Esophagus (tissue), 2 donors: ENCODE data around the gene SPCS3. TPM values are rescaled to one million over a fixed set of nuclear protein-coding genes. Genes with fewer than 3 reads are reported as not detected.
"Not testable (repeated sequence)": the region's sequence is repeated elsewhere in the genome, so short reads cannot be mapped to it uniquely, and the experiment has no call there.

ENCODE experiments used
- H3K27ac ChIP-seq, 2 donors: one replicate each; pipeline ENCODE4 v1.5.1; 2013; ENCODE audit warnings: low read depth in 2 of 2, mild to moderate bottlenecking in 2 of 2, inconsistent platforms in 1 of 2, low read length in 1 of 2, moderate library complexity in 1 of 2
- H3K27me3 ChIP-seq, 2 donors: one replicate each; pipeline ENCODE4 v1.6.1; 2013; ENCODE audit warnings: low read length in 2 of 2, control low read depth in 1 of 2, mild to moderate bottlenecking in 1 of 2; ENCODE audit not compliant: insufficient read depth in 2 of 2, control insufficient read depth in 1 of 2
- H3K36me3 ChIP-seq, 2 donors: one replicate each; pipeline ENCODE4 v1.6.1; 2013; ENCODE audit warnings: low read length in 1 of 2; ENCODE audit not compliant: control insufficient read depth in 2 of 2, insufficient read depth in 2 of 2
- H3K4me1 ChIP-seq, 2 donors: one replicate each; pipeline ENCODE4 v1.6.1; 2013; ENCODE audit warnings: low read length in 1 of 2; ENCODE audit not compliant: control insufficient read depth in 2 of 2, insufficient read depth in 2 of 2
- H3K4me3 ChIP-seq, 2 donors: one replicate each; pipeline ENCODE4 v1.5.1; 2013; ENCODE audit warnings: low read length in 2 of 2, mild to moderate bottlenecking in 2 of 2, low read depth in 1 of 2, moderate library complexity in 1 of 2
- H3K9me3 ChIP-seq, 2 donors: one replicate each; pipeline ENCODE4 v1.6.1; 2013; ENCODE audit warnings: mild to moderate bottlenecking in 2 of 2, low read depth in 1 of 2, low read length in 1 of 2, moderate library complexity in 1 of 2; ENCODE audit not compliant: control insufficient read depth in 2 of 2, insufficient read depth in 1 of 2
- WGBS, 2 donors: extraction: QIAGEN DNeasy Blood & Tissue Kit; methylation state at CpG; one replicate each; pipeline ENCODE4 v1.1.7; 2013; 5-methylcytosine and 5-hydroxymethylcytosine counted together
- polyA plus RNA-seq, 2 donors: library from polyadenylated mRNA; stranded (reverse); fragments of 200-250 nt; gene quantifications; one replicate each; pipeline ENCODE4 v1.2.3, GENCODE V29; 2013
- donor health status: healthy with polysubstance abuse.
- donor health status: Bipolar disorder and iron deficiency.

The SPCS3 gene
- polyA plus RNA-seq = 10 to 100 TPM; 16.7 to 19.7 TPM

DNA sequence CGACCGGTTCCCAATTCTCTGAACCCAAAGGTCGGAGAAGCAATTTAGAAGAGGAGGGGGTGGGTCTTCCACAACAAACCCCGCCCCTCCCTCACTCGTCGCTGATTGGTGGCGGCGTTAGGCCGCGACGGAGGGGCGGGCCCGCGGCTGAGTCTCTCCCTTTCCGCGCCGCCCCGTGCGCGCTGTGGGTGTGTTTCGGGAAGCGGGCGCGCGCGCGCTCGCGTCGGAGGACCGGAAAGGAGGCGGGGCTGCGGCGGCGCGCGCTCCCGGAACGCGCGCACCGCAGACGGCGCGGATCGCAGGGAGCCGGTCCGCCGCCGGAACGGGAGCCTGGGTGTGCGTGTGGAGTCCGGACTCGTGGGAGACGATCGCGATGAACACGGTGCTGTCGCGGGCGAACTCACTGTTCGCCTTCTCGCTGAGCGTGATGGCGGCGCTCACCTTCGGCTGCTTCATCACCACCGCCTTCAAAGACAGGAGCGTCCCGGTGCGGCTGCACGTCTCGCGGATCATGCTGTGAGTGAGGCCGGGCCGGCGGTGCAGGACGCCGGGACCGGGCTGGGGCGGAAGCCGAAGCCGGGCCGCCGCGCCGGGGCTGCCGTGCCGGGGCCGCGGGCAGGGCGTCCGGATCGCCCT is at the start of gene SPCS3:
SPCS3 (plus strand) TSS at position 263 of the 636 bp plus-strand sequence; CDS start at position 374, 111 bp downstream.
- 0 to 1% methylated on average over 83 to 94 of the region's 94 CpGs for WGBS, 2 donors
- peak within 1 kb of the TSS; percentile 100 for H3K4me3 ChIP-seq
- H3K9me3 ChIP-seq = no peaks in the 10 kb centered on the region
- no peaks in the 10 kb centered on the region for H3K36me3 ChIP-seq
- H3K4me1 ChIP-seq = no peaks in the 10 kb centered on the region
- H3K27me3 ChIP-seq = no peaks in the 10 kb centered on the region
- peak within 1 kb of the TSS; percentile 99 for H3K27ac ChIP-seq

DNA sequence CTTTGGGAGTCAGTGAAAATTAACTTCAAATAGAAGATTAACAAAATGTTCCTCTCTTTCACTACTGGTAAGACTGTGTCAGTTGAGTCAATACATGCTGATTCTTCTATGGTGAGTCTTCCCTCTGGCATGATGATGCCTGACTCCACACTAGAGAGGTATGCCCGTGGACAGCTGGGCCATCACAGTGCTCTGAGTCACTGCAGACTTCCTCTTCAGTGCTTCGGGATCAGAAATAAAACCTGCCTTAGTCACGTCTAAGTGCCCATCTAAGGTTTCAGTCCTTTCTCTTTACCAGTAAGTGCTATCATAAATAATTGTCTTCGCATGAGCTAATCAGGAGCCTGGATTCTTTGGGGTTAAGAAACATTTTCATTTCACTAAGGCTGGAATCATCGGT is 49.1 kb upstream of the SPCS3 start:
- H3K4me1 ChIP-seq = peaks cover 0 to 2% of the 10 kb centered on the region in 2 donors
- no peaks in the 10 kb centered on the region for H3K27me3 ChIP-seq
- 46 to 53% methylated on average over 5 of the region's 5 CpGs for WGBS, 2 donors
- H3K27ac ChIP-seq = no peak overlapping the region
- H3K36me3 ChIP-seq = no peaks in the 10 kb centered on the region
- H3K4me3 ChIP-seq = no peak overlapping the region
- no peaks in the 10 kb centered on the region for H3K9me3 ChIP-seq

DNA sequence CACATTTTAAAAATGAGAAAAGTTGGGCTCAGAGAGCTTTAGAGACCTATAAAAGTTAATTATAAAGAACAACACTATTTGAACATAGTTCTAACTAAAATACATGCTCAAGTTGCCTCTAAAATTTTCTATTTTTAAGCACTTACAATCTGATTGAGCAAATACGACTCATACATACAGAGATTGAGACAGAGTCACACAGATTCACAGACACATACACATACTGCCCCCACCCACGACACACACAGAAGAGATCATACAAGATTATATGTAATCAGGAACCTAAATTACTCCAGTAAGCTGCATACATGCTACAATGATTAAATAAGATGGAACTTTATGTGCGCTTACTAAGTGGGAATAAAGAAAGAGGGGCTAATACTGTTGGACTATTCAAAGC is 48.0 kb upstream of the SPCS3 start:
- Histone ChIP-seq H3K36me3 (no peaks in the 10 kb centered on the region), H3K27me3 (no peaks in the 10 kb centered on the region), H3K9me3 (no peaks in the 10 kb centered on the region), H3K4me3 (no peak overlapping the region), H3K27ac (no peak overlapping the region), H3K4me1 (peaks cover 0 to 2% of the 10 kb centered on the region in 2 donors)
- WGBS, 2 donors = 79% methylated on average over 3 of the region's 3 CpGs

DNA sequence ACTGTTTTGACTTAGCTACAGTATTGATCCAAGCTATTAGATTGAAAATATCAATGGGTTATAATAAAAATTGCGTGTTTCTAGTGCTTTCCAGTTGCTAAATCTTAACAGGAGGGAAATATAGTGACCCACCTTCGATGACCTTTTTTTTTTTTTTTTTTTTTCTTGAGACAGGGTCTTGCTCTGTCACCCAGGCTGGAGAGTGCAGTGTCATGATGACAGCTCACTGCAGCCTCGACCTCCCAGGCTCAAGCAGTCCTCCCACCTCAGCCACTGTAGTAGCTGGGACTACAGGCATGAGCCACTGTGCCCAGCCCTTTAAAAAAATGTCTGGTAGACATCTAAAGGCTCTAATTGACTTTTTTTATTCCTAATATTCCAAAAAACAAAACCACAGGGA is 47.0 kb upstream of the SPCS3 start:
- Histone ChIP-seq H3K4me1 (peaks cover 0 to 2% of the 10 kb centered on the region in 2 donors), H3K27ac (no peak overlapping the region), H3K27me3 (no peaks in the 10 kb centered on the region), H3K36me3 (no peaks in the 10 kb centered on the region), H3K4me3 (no peak overlapping the region), H3K9me3 (no peaks in the 10 kb centered on the region)
- 62 to 68% methylated on average over 3 of the region's 3 CpGs for WGBS, 2 donors

DNA sequence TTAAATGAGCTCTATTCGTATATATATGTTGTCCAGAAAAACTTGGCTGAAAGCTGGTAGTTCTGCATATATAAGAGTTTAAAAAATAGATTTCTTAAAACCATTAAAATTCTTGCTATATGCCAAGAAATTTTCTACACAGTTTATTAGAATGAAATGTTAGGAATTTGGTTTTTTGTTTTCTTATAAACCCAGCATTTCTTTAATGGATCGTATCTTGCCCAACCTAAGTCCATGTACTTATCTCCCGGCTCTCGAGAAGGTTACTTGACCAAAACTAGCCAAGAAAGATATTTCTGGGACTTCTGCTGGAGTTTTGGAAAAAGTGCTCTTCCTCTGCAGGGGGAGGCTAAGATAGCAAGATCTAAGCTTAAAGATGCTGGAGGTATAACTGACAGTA is 46.0 kb upstream of the SPCS3 start:
- Histone ChIP-seq H3K9me3 (no peaks in the 10 kb centered on the region), H3K27me3 (no peaks in the 10 kb centered on the region), H3K4me1 (peaks cover 0 to 2% of the 10 kb centered on the region in 2 donors), H3K36me3 (no peaks in the 10 kb centered on the region), H3K27ac (no peak overlapping the region), H3K4me3 (no peak overlapping the region)
- WGBS, 2 donors = 83 to 87% methylated on average over 4 of the region's 4 CpGs

DNA sequence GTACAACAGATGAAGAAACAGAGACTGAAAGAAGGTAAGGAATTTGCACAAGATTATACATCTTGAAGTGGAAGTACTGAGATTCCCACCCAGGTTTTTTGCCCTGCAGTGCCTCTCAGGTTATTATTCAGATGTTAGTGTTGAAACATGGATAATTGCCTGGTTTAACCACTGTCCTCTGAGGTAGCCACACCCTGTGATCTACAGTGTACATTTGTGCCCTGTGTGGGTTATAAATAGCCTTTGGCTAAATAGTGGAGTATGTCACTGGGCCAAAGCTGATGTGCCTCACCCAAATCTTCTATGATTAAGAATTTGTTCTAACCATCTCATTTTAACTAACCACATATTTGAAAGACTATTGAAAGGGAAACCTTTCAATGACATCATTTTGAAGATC is 45.3 kb upstream of the SPCS3 start:
- Histone ChIP-seq H3K27ac (no peak overlapping the region), H3K4me1 (peaks cover 0 to 2% of the 10 kb centered on the region in 2 donors), H3K27me3 (no peaks in the 10 kb centered on the region), H3K36me3 (no peaks in the 10 kb centered on the region), H3K4me3 (no peak overlapping the region), H3K9me3 (no peaks in the 10 kb centered on the region)

DNA sequence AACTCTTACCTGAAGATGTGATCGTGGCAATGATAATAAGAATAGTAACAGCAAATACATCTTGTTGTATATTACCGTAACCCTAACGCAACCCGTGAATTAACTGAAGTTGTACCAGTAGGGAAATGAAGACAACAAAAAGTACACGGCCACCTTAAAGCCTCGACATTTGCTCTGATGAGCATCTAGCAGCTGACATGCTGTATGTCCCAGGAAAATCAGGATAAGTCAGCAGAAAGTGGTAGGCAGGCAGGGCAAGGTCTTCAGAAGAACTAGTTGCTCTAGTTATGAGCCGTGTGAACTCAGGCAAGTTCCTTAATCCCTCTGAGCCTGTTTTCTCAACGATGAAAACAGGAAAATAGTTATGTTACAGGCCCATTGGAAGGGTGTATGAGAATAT is 43.1 kb upstream of the SPCS3 start:
- peak overlapping the region in 1 of 2 donors; percentile 13 for H3K4me3 ChIP-seq
- H3K27me3 ChIP-seq = no peaks in the 10 kb centered on the region
- H3K9me3 ChIP-seq = no peaks in the 10 kb centered on the region
- 70 to 75% methylated on average over 8 of the region's 8 CpGs for WGBS, 2 donors
- no peaks in the 10 kb centered on the region for H3K36me3 ChIP-seq
- H3K4me1 ChIP-seq = no peaks in the 10 kb centered on the region
- no peak overlapping the region for H3K27ac ChIP-seq

DNA sequence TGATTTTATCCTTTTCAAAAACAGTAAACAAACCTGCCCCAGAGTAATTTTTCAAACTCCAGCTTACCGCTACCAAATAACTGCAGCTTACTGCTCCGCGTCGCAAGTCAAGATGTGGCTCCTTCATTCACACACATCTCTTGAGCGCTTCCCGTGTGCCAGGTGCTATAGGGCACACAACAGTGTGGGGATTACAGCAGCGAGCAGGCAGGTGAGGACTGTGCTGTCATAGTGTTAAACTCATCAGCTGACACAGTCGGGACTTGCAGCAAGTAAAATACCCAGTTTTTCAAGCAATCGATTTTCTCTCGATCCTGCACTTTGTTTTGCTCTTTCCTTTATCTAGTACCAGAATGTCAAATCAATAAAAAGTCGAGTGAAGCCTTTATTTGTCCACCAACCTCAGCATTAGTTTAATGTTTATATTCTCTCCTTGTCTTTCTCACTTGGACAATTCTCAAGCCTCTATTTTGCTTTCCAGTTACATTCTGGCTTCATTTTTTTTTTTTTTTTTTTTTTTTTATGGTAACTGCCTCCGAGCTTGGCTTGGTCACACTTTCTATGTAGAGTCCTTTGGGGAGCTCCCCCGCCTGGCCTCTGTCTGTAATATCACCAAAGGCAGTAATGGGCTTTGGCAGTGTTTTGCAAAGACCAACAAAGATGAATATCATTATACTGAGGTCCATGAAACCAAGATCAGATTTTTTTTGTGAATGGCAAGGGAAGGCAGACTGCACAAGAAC is 42.4 kb upstream of the SPCS3 start:
- Histone ChIP-seq H3K36me3 (no peaks in the 10 kb centered on the region), H3K4me1 (no peaks in the 10 kb centered on the region), H3K9me3 (no peaks in the 10 kb centered on the region), H3K27me3 (no peaks in the 10 kb centered on the region), H3K4me3 (peak overlapping the region in 1 of 2 donors; percentile 13), H3K27ac (peak overlapping the region in 1 of 2 donors; percentile 67)
- 49 to 54% methylated on average over 13 of the region's 13 CpGs for WGBS, 2 donors

DNA sequence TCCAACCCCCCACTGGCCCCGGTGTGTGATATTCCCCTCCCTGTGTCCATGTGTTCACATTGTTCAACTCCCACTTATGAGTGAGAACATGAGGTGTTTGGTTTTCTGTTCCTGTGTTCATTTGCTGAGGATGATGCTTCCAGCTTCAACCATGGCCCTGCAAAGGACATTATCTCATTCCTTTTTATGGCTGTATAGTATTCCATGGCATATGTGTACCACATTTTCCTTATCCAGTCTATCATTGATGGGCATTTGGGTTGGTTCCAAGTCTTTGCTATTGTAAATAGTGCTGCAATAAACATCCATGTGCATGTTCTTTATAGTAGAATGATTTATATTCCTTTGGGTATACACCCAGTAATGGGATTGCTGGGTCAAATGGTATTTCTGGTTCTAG is 40.2 kb upstream of the SPCS3 start:
- H3K36me3 ChIP-seq, H3K4me1 ChIP-seq, H3K4me3 ChIP-seq, H3K27me3 ChIP-seq, H3K27ac ChIP-seq, H3K9me3 ChIP-seq: not testable (repeated sequence)
- WGBS, 2 donors = 92 to 98% methylated on average over 1 of the region's 1 CpG

DNA sequence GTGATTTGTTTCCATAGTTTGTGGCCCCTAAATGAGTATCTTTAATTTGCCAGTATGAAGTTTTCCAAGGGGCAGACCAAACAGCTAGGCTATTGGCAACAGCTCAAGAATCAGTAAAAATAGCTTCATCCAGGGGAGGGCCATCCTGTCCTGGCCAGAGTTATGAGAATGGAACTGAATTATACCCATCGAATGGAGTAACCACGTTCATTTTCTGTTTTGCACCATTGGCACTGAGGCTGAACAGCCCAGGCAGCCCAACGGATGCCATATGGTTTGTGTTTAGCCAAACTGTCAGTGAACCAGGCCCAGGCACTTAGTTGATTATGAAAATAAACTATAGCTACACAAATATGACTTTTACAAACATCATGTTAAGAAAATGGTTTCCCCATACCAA is 33.0 kb upstream of the SPCS3 start:
- Histone ChIP-seq H3K9me3 (no peaks in the 10 kb centered on the region), H3K27ac (no peak overlapping the region), H3K36me3 (no peaks in the 10 kb centered on the region), H3K27me3 (no peaks in the 10 kb centered on the region), H3K4me3 (no peak overlapping the region), H3K4me1 (no peaks in the 10 kb centered on the region)
- 52 to 53% methylated on average over 3 of the region's 3 CpGs for WGBS, 2 donors
